Smooth muscle cell (in vitro differentiated cells): ENCODE data around the gene CD200R1L. TPM values are rescaled to one million over a fixed set of nuclear protein-coding genes. Genes with fewer than 3 reads are reported as not detected.

ENCODE experiments used
- DNase-seq: peaks from one replicate; lab custom pipeline; 2025; ENCODE audit not compliant: unreplicated experiment; lab: John Stamatoyannopoulos, UW
- H2AFZ ChIP-seq: fragments of 200-600 bp; sonication (generic); 2 replicates; pipeline ENCODE4 v1.6.0; 2016; ENCODE audit warnings: antibody characterized with exemption, low read depth, mild to moderate bottlenecking
- H3F3A ChIP-seq: fragments of 200-600 bp; sonication (generic); 2 replicates; pipeline ENCODE4 v1.6.0; 2017; ENCODE audit warnings: antibody characterized with exemption, low read depth
- H3K27ac ChIP-seq: fragments of 200-600 bp; sonication (generic); 2 replicates; pipeline ENCODE4 v1.5.1; 2016; ENCODE audit warnings: low read depth, mild to moderate bottlenecking
- H3K27me3 ChIP-seq: fragments of 200-600 bp; sonication (generic); 2 replicates; pipeline ENCODE4 v1.6.1; 2016; ENCODE audit warnings: low read depth, mild to moderate bottlenecking
- H3K36me3 ChIP-seq: fragments of 200-600 bp; sonication (generic); 2 replicates; pipeline ENCODE4 v1.5.1; 2016; ENCODE audit warnings: low read depth
- H3K4me1 ChIP-seq: fragments of 200-600 bp; sonication (generic); 2 replicates; pipeline ENCODE4 v1.5.1; 2016; ENCODE audit warnings: low read depth
- H3K4me2 ChIP-seq: fragments of 200-600 bp; sonication (generic); 2 replicates; pipeline ENCODE4 v1.6.0; 2016; ENCODE audit warnings: mild to moderate bottlenecking
- H3K4me3 ChIP-seq: fragments of 200-600 bp; sonication (generic); 2 replicates; pipeline ENCODE4 v1.5.1; 2016; ENCODE audit warnings: mild to moderate bottlenecking
- H3K79me2 ChIP-seq: fragments of 200-600 bp; sonication (generic); 2 replicates; pipeline ENCODE4 v1.6.0; 2016; ENCODE audit warnings: low read depth, mild to moderate bottlenecking
- H3K9ac ChIP-seq: fragments of 200-600 bp; sonication (generic); 2 replicates; pipeline ENCODE4 v1.6.0; 2016; ENCODE audit warnings: low read depth
- H3K9me3 ChIP-seq: fragments of 200-600 bp; sonication (generic); replicated peaks from 2 replicates; pipeline ENCODE4 v1.5.1; 2016; ENCODE audit warnings: low read depth
- H4K20me1 ChIP-seq: fragments of 200-600 bp; sonication (generic); 2 replicates; pipeline ENCODE4 v1.6.0; 2016; ENCODE audit warnings: low read depth
- WGBS: methylation state at CpG from one replicate; pipeline ENCODE4 v1.1.7; 2016; ENCODE audit warnings: low lambda C conversion rate; 5-methylcytosine and 5-hydroxymethylcytosine counted together
- polyA plus RNA-seq: library from polyadenylated mRNA; unstranded; fragments of >200 nt; fragmentation: Nextera tagmentation; extraction: Ambion mirVana; gene quantifications from 2 replicates; pipeline ENCODE4 v1.2.1, GENCODE V29; 2016
- total RNA-seq: library from RNA; depleted of rRNA; stranded (reverse); fragments of >200 nt; gene quantifications from 2 replicates; pipeline ENCODE4 v1.2.3, GENCODE V29; 2014
- TF ChIP-seq, protein P1 (sequence below): fragments of 200-600 bp; sonication (generic); IDR thresholded peaks from 2 replicates; pipeline ENCODE4 v1.5.1; 2017; ENCODE audit warnings: borderline replicate concordance, mild to moderate bottlenecking, antibody characterized with exemption; ENCODE audit not compliant: insufficient read depth, poor library complexity, severe bottlenecking

The CD200R1L gene
- total and polyA plus RNA-seq, 2 experiments from 2014 or later, result not detected

DNA sequence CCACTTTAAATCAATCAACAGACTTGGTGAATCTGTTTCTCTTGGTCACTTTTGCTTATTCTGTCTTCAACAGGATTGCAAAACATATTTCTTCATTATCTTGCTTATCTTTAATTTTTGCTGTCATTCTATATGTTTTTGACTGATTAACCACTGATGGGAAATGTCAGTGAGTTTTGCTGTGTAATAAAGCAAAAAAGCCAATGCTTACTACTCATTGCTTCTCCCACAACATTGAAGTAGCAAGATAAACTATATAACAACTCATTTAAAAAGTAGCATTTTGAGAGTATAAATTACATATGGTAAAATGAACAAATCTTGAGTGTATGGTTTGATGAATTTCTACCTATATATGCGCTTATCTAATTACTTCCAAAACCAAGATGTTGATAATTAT lies 892 bp downstream of the CD200R1L start:
- Histone ChIP-seq H3F3A (no peaks in the 10 kb centered on the region), H3K27ac (no peak overlapping the region), H3K4me3 (no peak overlapping the region), H3K36me3 (no peaks in the 10 kb centered on the region), H3K9me3 (no peaks in the 10 kb centered on the region), H3K79me2 (no peaks in the 10 kb centered on the region), H3K27me3 (no peaks in the 10 kb centered on the region), H2AFZ (no peak overlapping the region), H3K9ac (no peak overlapping the region), H4K20me1 (no peaks in the 10 kb centered on the region), H3K4me1 (no peaks in the 10 kb centered on the region), H3K4me2 (no peak overlapping the region)
- TF ChIP-seq, protein P1, sequence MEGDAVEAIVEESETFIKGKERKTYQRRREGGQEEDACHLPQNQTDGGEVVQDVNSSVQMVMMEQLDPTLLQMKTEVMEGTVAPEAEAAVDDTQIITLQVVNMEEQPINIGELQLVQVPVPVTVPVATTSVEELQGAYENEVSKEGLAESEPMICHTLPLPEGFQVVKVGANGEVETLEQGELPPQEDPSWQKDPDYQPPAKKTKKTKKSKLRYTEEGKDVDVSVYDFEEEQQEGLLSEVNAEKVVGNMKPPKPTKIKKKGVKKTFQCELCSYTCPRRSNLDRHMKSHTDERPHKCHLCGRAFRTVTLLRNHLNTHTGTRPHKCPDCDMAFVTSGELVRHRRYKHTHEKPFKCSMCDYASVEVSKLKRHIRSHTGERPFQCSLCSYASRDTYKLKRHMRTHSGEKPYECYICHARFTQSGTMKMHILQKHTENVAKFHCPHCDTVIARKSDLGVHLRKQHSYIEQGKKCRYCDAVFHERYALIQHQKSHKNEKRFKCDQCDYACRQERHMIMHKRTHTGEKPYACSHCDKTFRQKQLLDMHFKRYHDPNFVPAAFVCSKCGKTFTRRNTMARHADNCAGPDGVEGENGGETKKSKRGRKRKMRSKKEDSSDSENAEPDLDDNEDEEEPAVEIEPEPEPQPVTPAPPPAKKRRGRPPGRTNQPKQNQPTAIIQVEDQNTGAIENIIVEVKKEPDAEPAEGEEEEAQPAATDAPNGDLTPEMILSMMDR, result no peak
- DNase-seq, result no peak
- 38% methylated on average over 1 of the region's 1 CpG for WGBS

- Histone ChIP-seq H3K9me3 (no peaks in the 10 kb centered on the region), H3K9ac (no peak overlapping the region), H3K4me1 (no peaks in the 10 kb centered on the region), H4K20me1 (no peaks in the 10 kb centered on the region), H3K27ac (no peak overlapping the region), H2AFZ (no peak overlapping the region), H3K4me3 (no peak overlapping the region), H3K4me2 (no peak overlapping the region), H3K27me3 (no peaks in the 10 kb centered on the region), H3K36me3 (no peaks in the 10 kb centered on the region), H3F3A (no peaks in the 10 kb centered on the region), H3K79me2 (no peaks in the 10 kb centered on the region)
- 98% methylated on average over 4 of the region's 4 CpGs for WGBS
- TF ChIP-seq, protein P1, result no peak
- no peak for DNase-seq
These were observed 17.6 kb downstream of the CD200R1L start for GRCh38 chr3:112829046-112829445.

DNA sequence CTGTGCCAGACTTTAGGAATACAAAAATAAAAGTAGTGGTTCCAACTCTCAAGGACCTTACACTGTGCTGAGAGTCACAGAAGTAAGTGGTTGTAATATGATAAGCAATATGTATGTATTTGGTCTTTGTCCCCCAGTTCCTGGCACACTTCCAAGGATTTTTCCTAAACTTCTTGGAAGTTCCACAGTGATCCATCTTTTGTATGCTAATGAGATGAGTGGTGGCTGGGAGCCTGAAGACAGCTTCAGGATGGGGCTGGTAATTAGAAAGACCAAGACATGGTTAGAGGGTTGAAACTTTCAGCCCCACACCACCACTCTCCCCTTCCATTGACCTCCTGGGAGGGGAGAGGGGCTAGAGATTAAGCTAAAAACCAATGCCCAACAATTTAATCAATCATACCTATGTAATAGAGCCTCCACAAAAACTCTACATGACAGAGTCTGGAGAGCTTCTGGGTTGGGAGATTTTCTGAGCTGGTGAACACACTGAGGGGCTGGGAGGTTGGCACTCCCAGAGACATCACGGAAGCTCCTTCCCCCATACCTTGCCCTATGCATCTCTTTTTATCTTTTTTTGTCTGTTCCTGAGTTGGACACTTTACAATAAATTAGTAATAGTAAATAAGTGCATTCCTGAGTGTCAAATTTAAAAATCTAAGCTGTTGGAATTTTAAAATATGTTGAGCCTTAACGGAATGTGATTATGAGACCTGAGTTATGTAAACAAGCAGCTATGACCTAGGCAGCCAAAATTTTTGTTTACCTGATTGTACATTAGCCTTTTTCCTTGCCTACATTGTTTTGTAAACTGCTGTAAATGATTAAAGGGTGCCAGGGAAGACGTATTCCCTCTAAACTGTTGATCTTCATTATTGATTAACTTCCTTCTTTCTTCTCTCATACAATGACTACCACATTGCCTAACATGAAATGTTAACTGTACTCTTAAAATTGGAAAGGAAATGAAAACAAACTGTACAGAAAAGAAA lies 24.3 kb downstream of the CD200R1L start:
- Histone ChIP-seq H2AFZ (no peak overlapping the region), H3K9ac (no peak overlapping the region), H3K9me3 (no peaks in the 10 kb centered on the region), H3K27ac (no peak overlapping the region), H3F3A (no peaks in the 10 kb centered on the region), H3K36me3 (no peaks in the 10 kb centered on the region), H3K27me3 (no peaks in the 10 kb centered on the region), H3K4me1 (no peaks in the 10 kb centered on the region), H3K79me2 (no peaks in the 10 kb centered on the region), H3K4me2 (no peak overlapping the region), H4K20me1 (no peaks in the 10 kb centered on the region), H3K4me3 (no peak overlapping the region)
- 82% methylated on average over 3 of the region's 3 CpGs for WGBS
- TF ChIP-seq, protein P1, result no peak
- DNase-seq, result no peak
